OCI-LY7 (cell line): ENCODE results near the gene FANCD2OS. TPM values are rescaled to one million over a fixed set of nuclear protein-coding genes. Genes with fewer than 3 reads are reported as not detected.
A peak's percentile ranks its signal among the peaks of the same experiment; 100 is the strongest.

Experiments
- BruUV-seq: library from RNA; stranded (reverse); fragments of 400-500 nt; replicated peaks from 2 replicates; lab custom pipeline; 2021; lab: Mats Ljungman, UMichigan
- CTCF ChIA-PET: fragments of 300-600 bp; sonication (Branson Sonifier 250); formaldehyde crosslinking; loops from one replicate; lab custom pipeline; 2022; ENCODE audit warnings: antibody characterized with exemption; ENCODE audit not compliant: unreplicated experiment; lab: Charles Lee
- POLR2A ChIA-PET: fragments of 300-600 bp; sonication (Branson Sonifier 250); formaldehyde crosslinking; loops from one replicate; lab custom pipeline; 2022; ENCODE audit warnings: antibody characterized with exemption; lab: Charles Lee
- DNase-seq: peaks from one replicate; pipeline ENCODE4 v3.0.0-alpha.2; 2015; ENCODE audit warnings: low spot score
- H2AFZ ChIP-seq: fragments of 200-600 bp; sonication (generic), shearing (Covaris generic); 2 replicates; pipeline ENCODE4 v1.6.1; 2014; ENCODE audit warnings: mild to moderate bottlenecking, antibody characterized with exemption, low read length, moderate library complexity
- H3K27ac ChIP-seq: fragments of 200-600 bp; sonication (generic); 2 replicates; pipeline ENCODE4 v1.5.1; 2014; ENCODE audit warnings: mixed run types, low read depth, mild to moderate bottlenecking, moderate library complexity, low read length, inconsistent platforms; ENCODE audit not compliant: poor library complexity, severe bottlenecking
- H3K36me3 ChIP-seq: fragments of 200-600 bp; sonication (generic); 2 replicates; pipeline ENCODE4 v1.6.1; 2014; ENCODE audit warnings: mild to moderate bottlenecking, antibody characterized with exemption, low read length, moderate library complexity, mixed read lengths; ENCODE audit not compliant: insufficient read depth
- H3K4me1 ChIP-seq: fragments of 200-600 bp; sonication (generic); 2 replicates; pipeline ENCODE4 v1.5.1; 2014; ENCODE audit warnings: mild to moderate bottlenecking, low read length; ENCODE audit not compliant: insufficient read depth, poor library complexity, severe bottlenecking
- H3K4me2 ChIP-seq: fragments of 200-600 bp; sonication (generic); 2 replicates; pipeline ENCODE4 v1.6.1; 2014; ENCODE audit warnings: mild to moderate bottlenecking, low read length
- H3K4me3 ChIP-seq: fragments of 200-600 bp; sonication (generic); 2 replicates; pipeline ENCODE4 v1.5.1; 2014; ENCODE audit warnings: mild to moderate bottlenecking, low read depth, low read length; ENCODE audit not compliant: poor library complexity, severe bottlenecking
- H3K79me2 ChIP-seq: fragments of 200-600 bp; sonication (generic); 2 replicates; pipeline ENCODE4 v1.6.1; 2016; ENCODE audit warnings: low read depth, mild to moderate bottlenecking, low read length, moderate library complexity, mixed read lengths; ENCODE audit not compliant: insufficient read depth
- H3K9me2 ChIP-seq: fragments of 200-600 bp; sonication (generic); 2 replicates; pipeline ENCODE4 v1.6.1; 2016; ENCODE audit warnings: mild to moderate bottlenecking, low read length, mixed read lengths; ENCODE audit not compliant: insufficient read depth
- H3K9me3 ChIP-seq: fragments of 200-600 bp; sonication (generic); 2 replicates; pipeline ENCODE4 v1.6.1; 2014; ENCODE audit warnings: mild to moderate bottlenecking, mixed run types, low read length, mixed read lengths
- H4K20me1 ChIP-seq: fragments of 200-600 bp; sonication (generic); 2 replicates; pipeline ENCODE4 v1.6.1; 2014; ENCODE audit warnings: mild to moderate bottlenecking, antibody characterized with exemption, low read length, moderate library complexity, mixed read lengths; ENCODE audit not compliant: insufficient read depth
- EZH2phosphoT487 ChIP-seq: fragments of 200-600 bp; sonication (generic); IDR thresholded peaks from 2 replicates; pipeline ENCODE4 v1.6.1; 2018; ENCODE audit warnings: low read depth, borderline replicate concordance, mild to moderate bottlenecking, mixed run types, antibody characterized with exemption, low read length, moderate library complexity, mixed read lengths
- intact Hi-C: fragments of 100-400 bp; cut with micrococcal nuclease; formaldehyde crosslinking; loops from one replicate; pipeline ENCODE4 v1.10.0; 2022; ENCODE audit not compliant: unreplicated experiment
- total RNA-seq, 2 experiments: library from RNA; depleted of rRNA in 1 of 2; stranded (reverse); fragments of >200 nt in 1 of 2; shearing (Covaris generic) in 1 of 2; gene quantifications; 2 replicates each; pipeline ENCODE4 v1.2.3, GENCODE V29; 2014 to 2022
- TF ChIP-seq, protein P1 (sequence below): fragments of 200-600 bp; sonication (generic); conservative IDR thresholded peaks from 2 replicates; pipeline ENCODE4 v1.5.1; 2014; ENCODE audit warnings: mild to moderate bottlenecking, antibody characterized with exemption, low read length, moderate library complexity, mixed read lengths

The FANCD2OS gene
- total RNA-seq, 2 experiments from 2014 or later: not detected

DNA sequence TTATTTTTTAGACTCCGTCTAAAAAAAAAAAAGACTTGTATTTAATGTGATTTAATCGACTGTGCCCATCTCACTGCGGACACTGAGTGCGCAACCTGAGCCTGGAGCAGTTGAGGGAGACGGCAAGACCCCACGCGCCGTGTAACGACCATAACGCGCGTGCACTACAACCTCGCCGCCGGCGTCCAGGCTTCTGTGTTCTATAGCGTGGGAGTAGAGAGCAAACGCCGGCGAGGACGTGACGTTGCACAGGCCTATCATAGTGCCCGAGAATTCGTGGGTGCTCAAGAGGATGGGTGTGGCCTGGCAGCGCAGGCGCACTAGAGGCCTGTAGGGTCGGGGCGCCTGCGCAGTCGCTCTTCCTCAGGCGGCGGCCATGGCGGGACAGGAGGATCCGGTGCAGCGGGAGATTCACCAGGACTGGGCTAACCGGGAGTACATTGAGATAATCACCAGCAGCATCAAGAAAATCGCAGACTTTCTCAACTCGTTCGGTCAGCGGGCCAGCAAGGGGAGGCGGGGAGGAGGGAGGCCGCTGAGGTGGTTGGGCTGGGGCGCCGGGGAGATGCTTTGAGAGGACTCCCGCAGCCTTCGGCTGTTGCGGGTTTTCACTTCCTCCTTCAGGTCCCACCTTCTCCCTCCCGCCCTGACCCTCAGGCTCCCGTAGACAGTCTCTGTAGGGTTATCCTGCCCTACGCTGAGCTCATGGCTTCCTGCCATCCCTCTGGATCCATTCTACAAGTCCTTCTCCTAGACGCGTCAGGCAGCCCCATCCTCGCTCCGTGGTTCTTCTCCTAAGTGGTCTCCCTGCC lies 7.5 kb upstream of the FANCD2OS start, which contains the start of gene BRK1:
Gene BRK1, plus strand, starts transcription at position 350 of the 812 bp plus-strand sequence. Its CDS starts 27 bp downstream, at position 377.
- Histone ChIP-seq H4K20me1 (peaks cover 14% of the 10 kb centered on the region; the same call in 1 of the 2 replicates), H3K9me2 (no peaks in the 10 kb centered on the region), H3K79me2 (peaks cover 49% of the 10 kb centered on the region), H3K4me1 (peaks cover 20% of the 10 kb centered on the region), H3K4me2 (peak within 1 kb of the TSS; percentile 94), H3K4me3 (peak within 1 kb of the TSS; percentile 97), H3K9me3 (no peaks in the 10 kb centered on the region), H3K36me3 (peaks cover 31% of the 10 kb centered on the region), H2AFZ (peak within 1 kb of the TSS; percentile 67; the same call in 1 of the 2 replicates), H3K27ac (peak within 1 kb of the TSS; percentile 61)
- intact Hi-C loops: loop anchor here (1.0 to 5.0 kb wide), 2 partner anchors 110 to 207 kb away; partner anchors contain the start of gene SEC13
- ChIA-PET POLR2A (interaction anchor here (0.5 to 1.6 kb wide), 13 partner anchors 11 to 331 kb away, joined by 3 to 8 read pairs (median 5); no protein-coding TSS in a partner anchor), CTCF (no interaction called here)
- TF ChIP-seq EZH2phosphoT487: no peak
- TF ChIP-seq, protein P1, sequence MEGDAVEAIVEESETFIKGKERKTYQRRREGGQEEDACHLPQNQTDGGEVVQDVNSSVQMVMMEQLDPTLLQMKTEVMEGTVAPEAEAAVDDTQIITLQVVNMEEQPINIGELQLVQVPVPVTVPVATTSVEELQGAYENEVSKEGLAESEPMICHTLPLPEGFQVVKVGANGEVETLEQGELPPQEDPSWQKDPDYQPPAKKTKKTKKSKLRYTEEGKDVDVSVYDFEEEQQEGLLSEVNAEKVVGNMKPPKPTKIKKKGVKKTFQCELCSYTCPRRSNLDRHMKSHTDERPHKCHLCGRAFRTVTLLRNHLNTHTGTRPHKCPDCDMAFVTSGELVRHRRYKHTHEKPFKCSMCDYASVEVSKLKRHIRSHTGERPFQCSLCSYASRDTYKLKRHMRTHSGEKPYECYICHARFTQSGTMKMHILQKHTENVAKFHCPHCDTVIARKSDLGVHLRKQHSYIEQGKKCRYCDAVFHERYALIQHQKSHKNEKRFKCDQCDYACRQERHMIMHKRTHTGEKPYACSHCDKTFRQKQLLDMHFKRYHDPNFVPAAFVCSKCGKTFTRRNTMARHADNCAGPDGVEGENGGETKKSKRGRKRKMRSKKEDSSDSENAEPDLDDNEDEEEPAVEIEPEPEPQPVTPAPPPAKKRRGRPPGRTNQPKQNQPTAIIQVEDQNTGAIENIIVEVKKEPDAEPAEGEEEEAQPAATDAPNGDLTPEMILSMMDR: no peak
- peak; percentile 98 for DNase-seq
- BruUV-seq: no TSS peak

DNA sequence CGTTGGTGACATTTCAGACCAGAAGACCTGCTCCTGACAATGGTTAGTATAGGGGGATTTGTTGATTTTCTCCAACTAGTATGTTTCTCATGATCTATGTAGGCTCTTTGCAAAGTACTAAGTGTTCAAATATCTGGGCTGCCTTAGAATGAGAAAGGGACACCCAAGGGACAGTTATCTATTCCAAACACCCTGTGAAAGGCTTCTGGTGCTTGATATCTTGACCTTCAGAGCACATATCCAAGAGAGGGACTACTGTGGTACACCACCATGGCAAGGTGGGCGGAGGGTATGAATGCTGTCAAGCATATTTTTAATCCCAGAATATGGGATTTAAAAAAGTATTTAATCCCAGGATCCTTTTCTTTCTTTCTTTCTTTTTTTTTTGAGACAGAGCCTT lies 1.1 kb downstream of the FANCD2OS start:
- TF ChIP-seq, protein P1: no peak
- no peak for TF ChIP-seq EZH2phosphoT487
- BruUV-seq: no TSS peak
- no peaks in the 10 kb centered on the region for H3K9me2 ChIP-seq
- H3K4me2 ChIP-seq: no peak overlapping the region
- no peaks in the 10 kb centered on the region for H4K20me1 ChIP-seq
- no peak overlapping the region for H3K27ac ChIP-seq
- intact Hi-C loops: no loop called here
- H3K4me1 ChIP-seq: no peaks in the 10 kb centered on the region
- no peak for DNase-seq
- ChIA-PET POLR2A (no interaction called here), CTCF (no interaction called here)
- H2AFZ ChIP-seq: no peak overlapping the region
- no peak overlapping the region for H3K4me3 ChIP-seq
- no peaks in the 10 kb centered on the region for H3K79me2 ChIP-seq
- peaks cover 13% of the 10 kb centered on the region for H3K36me3 ChIP-seq
- H3K9me3 ChIP-seq: no peaks in the 10 kb centered on the region
